Measurements from ENCODE around the gene OSBPL10.

DNA sequence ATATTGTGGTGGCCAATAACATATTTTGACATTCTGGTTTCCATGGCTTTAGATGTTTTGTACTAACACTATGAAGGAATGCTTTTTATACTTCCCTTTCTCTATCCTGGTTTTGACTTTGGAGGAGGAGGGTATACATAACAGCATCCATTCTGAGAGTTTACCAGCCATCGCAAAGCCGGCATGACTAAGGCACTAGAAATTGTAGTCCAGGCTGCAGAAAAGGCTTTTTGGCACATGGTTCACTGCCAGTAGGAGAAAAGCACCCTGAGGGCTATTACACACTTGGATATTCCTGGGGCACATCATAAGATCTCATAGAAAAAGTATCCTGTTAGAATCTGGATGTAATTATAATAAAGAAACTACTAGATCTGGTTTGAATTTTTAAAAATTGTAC, 346.6 kb downstream of the OSBPL10 start:
- TF ChIP-seq, protein P1, sequence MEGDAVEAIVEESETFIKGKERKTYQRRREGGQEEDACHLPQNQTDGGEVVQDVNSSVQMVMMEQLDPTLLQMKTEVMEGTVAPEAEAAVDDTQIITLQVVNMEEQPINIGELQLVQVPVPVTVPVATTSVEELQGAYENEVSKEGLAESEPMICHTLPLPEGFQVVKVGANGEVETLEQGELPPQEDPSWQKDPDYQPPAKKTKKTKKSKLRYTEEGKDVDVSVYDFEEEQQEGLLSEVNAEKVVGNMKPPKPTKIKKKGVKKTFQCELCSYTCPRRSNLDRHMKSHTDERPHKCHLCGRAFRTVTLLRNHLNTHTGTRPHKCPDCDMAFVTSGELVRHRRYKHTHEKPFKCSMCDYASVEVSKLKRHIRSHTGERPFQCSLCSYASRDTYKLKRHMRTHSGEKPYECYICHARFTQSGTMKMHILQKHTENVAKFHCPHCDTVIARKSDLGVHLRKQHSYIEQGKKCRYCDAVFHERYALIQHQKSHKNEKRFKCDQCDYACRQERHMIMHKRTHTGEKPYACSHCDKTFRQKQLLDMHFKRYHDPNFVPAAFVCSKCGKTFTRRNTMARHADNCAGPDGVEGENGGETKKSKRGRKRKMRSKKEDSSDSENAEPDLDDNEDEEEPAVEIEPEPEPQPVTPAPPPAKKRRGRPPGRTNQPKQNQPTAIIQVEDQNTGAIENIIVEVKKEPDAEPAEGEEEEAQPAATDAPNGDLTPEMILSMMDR (IDR thresholded peaks at IDR 0.05), result no peak
- no peak for TF ChIP-seq POLR2A (IDR thresholded peaks at IDR 0.05)
- no peak for TF ChIP-seq EP300 (IDR thresholded peaks at IDR 0.05)
- no peak for TF ChIP-seq POLR2AphosphoS5 (IDR thresholded peaks at IDR 0.05)
